Limb (tissue), 2 donors: Measurements from ENCODE around the gene SEMA4D.
"Not testable (repeated sequence)": the region's sequence is repeated elsewhere in the genome, so short reads cannot be mapped to it uniquely, and the experiment has no call there.

Source experiments
- DNase-seq, 2 donors: peaks; one replicate each; pipeline ENCODE4 v3.0.0-alpha.2; 2016; ENCODE audit errors: extremely low spot score in 2 of 2

Gene SEMA4D

DNA sequence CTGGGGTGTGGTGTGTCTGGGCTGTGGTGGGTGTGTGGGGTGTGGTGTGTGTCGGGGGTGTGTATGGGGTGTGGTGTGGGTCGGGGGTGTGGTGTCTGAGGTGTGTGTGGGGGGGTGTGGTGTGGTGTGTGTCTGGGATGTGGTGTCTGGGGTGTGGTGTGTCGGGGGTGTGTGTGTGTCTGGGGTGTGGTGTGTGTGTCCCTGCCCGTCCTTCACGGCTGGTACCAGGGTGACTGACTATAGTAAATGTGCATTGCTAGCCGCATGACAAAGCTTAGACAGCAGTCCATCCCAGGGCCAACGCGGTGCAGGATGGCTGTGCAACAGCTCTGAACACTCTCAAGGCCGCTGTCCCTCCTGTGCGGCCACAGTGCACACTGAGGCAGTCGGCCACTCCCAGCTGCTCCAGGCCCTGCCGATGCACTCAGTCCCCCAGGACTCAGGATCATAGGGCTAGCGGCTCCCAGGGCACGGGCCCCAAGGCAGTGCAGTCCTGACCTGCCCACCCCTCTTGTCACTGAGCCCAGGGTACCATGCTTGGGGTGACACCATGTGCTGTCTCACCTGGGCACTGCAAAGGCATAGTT is 125.6 kb downstream of the SEMA4D start:
- no peak for DNase-seq

DNA sequence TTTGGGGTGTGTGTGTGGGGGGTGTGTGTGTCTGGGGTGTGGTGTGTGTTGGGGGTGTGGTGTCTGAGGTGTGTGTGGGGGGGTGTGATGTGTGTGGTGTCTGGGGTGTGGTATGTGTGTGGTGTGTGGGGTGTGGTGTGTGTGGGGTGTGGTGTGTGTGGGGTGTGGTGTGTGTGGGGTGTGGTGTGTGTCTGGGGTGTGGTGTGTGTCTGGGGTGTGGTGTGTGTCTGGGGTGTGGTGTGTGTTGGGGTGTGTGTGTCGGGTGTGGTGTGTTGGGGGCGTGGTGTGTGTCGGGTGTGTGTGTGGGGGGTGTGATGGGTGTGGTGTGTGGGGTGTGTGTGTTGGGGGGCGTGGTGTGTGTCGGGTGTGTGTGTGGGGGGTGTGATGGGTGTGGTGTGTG is 126.1 kb downstream of the SEMA4D start:
- DNase-seq = not testable (repeated sequence)

DNA sequence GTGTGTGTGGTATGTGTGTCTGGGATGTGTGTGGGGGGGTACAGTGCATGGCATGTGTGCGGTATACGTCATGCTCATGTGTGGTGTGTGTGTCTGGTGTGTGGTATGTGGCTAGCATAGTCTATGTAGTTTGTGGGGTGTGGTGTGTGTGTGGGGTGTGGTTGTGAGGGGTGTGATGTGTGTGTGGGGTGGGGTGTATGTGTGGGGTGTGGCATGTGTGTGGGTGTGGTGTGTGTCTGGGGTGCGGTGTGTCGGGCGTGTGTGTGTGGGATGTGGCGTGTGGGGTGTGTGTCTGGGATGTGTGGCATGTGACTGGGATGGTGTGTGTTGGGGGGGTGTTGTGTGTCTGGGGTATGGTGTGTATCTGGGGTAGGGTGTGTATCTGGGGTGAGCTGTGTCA is 127.3 kb downstream of the SEMA4D start:
- no peak for DNase-seq

DNA sequence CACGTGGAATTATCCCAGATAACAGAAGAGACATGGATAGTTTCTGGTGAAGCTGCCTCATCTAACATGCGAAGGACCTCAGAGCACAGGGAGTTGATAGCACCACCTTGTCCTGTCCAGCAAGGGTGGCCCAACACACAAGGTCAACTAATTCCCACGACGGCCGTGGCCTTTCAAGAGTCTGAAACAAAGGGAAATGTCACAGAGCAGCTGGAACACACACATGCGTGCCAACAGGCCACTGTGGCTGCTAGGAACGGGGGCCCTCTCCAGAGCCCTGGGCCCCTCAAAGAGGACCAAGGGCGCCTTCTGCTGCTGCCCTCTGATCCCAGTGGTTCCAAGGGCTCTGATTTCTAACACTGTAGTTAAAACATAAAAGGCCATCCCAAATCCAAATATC is 128.9 kb downstream of the SEMA4D start:
- no peak for DNase-seq

DNA sequence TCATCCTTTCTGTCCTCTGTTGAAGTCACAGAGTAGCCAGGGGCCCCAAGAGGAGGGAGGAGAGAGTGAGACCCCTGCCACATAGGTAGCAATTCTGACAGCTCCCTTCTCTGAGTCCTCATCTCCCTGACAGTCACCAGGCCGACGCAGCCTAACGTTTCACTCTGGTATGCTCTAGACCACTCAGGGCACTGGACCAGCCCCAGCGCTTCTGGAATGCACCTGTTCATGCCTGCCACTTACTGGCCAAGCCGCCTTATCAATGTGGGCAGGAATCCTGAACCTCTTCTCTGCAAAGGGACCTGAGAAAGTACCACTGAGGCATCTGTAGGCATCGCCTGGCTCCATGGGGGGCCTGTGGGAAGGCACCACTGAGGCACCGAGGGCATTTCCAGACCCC is 129.4 kb downstream of the SEMA4D start:
- no peak for DNase-seq

DNA sequence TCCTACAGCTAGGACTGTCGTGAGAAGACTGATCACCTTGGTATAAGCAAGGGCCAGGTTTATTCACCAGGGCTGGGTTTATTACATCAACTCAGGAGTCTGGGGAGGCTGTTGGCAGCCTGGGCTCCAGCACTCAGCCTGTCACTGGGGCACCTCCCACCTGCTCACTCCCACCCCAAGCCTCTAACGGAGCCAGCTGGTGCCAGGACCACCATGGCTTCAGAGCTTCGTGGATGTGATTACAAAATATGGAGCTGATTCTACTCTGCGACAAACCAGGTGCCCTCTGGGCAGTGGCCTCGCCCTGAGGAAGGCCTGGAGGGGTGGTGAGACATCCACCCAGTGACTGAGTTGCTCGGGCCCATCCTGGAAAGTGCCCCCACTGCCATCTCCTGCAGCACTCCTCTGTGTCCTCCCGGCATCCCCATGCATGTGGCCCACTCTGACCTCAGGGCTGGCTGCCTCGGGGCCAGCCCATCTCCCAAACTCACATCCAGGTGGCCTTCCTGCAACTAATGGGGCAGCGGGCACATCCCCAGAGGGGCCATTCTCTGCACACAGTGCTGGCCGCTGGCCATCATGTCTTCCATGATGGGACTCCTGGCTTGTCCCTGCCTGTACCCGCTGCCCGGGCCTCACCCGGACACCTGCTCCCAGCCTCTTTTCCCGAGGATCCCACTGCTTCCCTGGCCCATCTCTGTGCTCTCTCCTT is 130.0 kb downstream of the SEMA4D start:
- DNase-seq = no peak

DNA sequence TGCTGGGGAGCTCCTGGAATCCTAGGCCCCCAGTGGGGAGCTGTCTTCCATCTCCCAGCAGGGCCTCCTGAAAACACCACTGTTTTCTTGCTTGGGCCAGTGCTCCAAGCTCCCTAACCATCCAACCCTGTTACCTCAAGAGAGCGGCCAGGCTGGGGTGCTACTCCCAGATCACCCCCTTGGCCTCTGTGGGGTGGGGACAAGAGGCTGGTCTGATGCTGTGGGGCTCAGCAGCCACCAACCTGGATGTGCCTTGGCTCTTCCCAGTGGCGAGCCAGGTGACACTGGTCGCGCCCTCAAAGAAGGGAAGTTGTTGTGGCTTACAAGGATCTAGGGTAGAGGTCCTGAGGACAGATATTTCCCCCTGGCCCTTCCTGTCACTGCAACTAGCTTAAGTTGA is 130.6 kb downstream of the SEMA4D start:
- DNase-seq = no peak

DNA sequence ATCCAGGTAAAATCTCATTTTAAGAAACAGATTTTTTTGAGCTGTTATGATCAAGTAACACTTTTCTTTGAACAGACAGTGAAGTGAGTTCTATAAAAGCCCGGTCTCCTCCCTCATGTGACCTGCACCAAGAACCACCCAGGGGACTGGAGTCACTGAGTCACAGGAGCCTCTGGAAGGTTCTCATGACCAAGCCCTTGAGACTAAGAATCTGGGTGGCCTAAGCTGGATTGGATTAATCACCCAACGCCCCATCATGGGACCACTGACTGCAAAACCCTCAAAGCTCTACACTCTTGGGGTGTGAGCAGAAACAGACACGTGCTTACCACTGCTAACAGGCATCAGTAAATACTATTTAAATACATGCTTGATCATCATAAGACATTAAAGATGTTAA is 131.2 kb downstream of the SEMA4D start:
- no peak for DNase-seq

DNA sequence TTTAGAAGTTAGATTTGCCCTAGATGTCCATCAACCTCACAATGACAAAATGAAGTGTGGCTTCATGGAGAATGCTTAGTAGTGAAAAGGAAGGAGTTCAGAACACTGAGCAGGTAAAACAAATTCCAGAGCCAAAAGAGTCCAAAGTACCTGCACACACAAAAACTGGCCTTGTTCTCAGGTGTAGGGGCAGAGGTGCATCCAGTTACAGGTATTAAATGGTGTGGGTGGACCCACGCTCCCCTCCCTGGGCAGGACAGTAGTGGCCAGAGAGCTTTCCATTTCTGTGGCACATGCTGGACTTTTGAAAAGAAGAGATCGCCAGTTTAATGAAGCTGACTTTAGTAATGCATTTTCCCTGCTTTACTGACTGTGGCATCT is 132.4 kb downstream of the SEMA4D start:
- DNase-seq = no peak

DNA sequence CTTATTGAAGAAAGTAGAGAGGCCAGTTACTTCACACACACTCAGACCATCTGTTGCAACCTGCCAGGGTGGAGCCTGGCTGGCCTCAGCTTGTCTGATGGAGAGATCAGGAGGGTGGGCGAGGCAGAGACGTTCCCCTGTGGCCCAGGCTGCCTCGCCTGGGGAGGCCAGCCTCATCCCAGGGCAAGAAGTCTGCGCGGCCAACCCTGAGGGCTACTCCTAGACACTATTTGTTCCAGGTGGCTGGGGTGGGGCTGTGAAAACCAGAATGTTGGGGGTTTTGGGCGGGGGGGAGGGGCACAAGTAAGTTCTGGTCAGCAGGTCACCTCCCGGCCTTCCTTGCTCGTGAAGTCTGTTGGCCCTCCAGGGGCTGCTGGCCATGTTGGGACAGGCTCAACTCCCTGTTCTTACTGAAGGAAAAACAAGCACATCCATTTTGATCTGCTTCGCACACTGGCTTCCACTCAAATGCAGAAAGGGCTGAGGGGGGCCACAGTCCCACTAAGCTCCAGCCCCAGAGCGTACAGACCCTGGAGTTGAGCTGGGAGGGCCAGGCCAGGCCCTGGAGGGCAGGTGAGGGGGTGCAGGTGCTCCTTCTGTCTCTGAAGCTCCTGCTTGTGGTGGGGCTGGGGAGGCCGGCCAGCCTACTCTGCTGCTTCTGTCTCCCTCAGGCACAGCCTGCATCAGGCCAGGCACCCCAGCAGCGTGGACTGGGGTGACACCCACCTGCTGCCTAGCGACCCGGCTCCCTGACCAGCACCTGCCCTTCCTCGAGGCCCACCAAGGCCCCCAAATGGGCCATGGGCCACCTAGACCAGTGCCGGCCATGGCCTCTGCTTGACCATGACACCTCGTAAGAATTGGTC is 133.0 kb downstream of the SEMA4D start:
- no peak for DNase-seq

DNA sequence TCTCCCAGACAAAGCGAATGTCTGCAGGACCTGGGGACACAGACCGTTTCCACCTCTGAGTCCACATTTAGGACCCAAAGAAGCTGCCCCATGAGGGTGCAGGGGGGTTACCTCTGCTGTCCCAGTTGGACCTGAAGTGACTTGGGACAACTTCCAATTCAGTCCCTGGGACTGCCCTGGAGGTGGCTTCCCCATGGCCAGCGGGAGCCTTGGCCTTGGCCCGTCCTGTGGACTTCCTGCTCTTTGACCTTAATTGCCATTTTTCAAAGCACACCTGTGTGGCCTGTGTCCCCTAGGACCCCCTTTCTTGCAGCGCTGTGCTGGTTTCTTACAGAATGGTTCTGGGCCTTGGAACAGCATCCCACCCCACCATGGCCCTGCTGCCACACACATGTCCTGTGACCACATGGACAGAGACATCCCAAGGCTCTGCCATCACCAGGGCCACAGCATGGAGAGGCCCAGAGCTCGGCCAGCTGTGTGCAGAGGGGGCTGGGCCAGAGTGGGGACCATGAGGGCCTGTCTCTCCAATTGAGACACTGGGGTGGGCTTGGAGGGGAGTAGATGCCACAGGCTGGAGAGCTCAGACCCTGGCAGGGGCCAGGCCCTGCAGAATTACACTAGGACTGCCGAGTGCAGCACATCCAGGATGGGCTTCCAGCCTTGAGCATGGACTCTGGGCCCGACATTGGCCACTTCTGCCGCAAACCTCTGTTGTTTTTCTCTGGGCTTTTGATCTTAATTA is 133.8 kb downstream of the SEMA4D start:
- DNase-seq = no peak

DNA sequence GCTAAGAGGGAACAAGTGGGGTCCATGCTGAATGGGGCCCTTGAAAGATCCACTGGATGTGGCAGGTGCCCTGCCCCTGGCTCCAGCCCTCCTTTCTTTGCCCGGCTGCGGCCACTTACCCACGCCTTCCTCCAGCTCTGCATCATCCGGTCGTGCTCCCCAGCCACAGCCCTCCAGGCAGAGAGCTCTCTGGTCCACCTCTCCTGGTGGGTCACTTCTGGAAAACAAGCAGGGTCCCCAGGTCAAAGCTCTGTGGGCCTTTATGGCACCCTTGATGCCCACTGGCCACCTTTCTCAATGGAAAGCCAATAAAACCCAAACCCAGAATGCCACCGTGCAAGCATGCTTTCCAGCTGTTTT is 134.6 kb downstream of the SEMA4D start:
- no peak for DNase-seq

DNA sequence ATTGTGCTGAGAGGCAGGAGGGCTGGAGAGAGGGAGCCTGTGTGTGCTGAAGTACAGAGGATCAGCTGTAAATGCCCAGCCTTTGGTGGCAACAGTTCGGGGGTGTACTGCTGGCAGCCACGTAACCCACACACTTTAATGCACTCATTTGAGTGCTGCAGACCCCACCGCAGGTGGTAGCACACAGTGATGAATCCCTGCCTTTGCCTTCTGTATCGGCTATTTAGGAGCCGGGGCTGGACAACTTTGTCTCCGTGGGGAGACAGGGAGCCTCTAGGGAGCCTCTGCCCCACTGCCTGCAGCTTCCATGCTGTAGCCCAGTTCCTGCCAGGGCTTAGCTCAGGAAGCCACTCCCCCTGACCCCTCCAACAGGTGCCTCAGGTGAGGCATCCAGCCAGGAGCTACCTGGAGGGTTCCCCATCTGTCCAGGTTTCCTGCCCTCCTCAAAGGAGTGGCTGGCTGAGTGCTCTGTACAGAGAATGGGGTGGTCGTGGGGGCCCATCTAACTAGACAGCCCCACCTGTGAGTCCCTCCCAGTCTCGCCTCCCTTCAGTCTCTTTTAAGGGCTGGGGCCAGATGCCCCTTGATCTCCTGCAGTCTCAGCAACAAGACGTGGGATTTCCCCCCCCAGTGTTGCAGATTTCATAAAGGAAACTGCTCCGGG is 135.1 kb downstream of the SEMA4D start:
- DNase-seq = peak in 1 of 2 donors; percentile 25

DNA sequence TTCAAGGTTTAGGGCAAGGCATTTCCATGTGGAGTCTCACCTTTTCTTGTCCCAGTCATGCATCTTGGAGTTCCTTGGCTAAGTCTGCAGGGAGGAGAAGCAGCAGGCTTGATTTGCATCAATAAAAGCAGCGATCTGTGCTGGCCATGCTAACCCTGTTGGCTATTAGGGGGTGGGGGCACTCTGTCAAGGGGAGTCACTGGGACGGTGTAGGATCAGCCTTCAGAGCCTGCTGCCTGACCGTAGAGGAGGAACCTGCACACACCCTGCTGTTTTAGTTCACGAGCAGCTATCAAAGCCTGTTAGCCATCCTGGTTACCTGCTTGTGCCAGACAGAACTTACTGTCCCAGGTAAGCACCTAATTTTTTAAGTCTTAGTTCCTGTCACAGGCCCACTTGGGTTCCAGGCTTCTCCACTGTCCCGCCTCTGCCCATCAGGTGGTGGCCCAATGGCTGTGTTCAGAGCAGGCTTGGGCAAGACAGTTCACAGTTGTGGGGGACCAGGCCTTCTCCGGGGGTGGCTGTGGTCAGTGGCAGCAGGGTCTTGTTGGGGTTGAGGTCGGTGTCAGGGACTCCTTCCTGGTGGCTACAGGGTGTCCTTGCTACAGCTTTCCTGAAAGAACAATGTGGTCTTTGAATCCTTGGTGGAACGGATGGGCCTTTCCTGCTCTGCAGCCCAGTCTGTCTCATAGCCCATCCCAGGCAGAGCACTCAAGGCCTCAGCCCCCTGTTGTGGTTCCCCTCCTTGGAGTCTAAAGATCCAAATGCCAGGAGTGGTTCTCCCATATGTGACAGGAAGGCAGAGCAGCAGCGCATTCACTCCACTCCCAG is 135.9 kb downstream of the SEMA4D start:
- DNase-seq = peak in 1 of 2 donors; percentile 23

DNA sequence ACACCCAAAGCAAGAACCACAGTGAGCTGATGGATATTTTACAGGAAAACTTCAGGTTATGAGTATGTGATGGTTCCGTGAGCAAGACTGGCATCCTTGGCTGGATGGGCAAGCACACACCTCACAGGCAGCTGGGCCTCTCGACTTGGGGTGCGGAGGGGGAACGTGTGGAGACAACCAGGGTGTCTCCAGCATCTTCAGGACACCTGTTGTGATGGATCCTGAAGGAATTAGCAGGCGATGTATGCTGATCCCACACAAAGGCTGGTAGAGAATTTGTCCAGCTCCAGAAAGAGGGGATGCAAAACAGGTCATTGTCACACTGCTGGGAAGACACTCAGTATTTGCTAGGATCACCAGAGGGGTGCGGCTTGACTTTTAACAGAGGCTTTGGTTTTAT is 136.9 kb downstream of the SEMA4D start:
- peak in 1 of 2 donors; percentile 9 for DNase-seq

DNA sequence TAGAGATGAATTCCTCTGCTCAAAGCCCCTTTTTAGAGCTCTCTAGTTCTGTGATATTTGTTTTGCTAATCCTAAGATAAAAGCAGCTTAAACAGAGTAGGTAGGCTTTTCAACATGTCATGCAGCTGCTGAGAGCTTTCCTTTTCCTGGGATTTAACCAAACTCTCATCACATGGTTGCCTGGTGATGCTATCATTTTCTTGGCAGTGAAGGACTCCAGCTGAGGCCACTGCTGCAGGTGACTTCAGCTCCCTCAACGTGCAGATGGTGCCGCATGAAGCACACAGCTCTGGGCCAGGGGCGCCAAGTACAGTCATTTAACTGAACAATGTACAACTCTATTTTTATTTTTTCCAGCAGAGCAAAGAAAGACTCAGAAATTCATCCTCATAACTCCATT is 137.4 kb downstream of the SEMA4D start:
- peak; percentile 5 to 11 for DNase-seq

DNA sequence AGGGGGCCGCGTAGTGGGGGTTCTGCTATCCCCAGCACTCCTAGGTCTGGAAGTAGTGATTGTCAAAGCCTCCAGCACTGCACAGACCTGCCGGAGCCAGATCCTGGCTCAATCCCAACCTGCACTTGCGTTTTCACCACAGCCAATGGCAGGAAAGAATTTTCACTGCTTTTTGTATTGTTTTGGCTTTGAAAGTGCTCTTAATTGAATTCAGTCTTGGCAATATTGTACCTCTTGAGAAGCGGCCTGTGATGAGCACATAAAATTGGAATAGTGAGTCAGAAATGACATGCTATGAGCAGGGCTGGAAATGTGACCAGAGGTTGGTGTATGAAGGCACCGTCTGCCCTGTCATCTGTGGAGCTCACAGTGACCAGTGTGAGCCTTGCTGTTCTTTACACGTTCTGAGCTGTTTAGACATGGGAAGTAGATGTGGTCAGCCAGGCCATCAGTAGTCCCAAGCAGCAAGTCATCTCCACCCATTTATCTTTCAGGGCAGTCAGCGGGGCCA is 138.1 kb downstream of the SEMA4D start:
- peak; percentile 15 to 24 for DNase-seq

DNA sequence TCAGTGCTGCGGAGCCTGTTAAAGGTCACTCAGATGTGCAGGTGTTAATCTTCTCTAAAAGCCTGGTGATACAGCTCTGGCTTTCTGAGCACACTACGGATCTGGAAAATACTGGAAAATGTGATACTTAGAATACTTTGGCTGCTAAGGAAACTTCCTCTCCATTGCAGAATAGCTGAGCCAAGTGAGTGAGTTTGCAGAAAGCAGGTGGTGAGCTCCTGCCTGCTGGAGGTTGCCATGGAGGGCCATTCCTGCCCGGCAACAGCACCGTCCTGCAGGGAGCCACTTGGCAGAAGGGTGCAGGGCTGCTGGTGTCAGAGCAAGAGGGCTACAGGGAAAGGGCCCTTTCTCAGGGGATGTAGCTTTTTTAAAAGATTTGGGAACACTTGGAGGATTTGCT is 138.9 kb downstream of the SEMA4D start:
- DNase-seq = peak; percentile 34 to 45

DNA sequence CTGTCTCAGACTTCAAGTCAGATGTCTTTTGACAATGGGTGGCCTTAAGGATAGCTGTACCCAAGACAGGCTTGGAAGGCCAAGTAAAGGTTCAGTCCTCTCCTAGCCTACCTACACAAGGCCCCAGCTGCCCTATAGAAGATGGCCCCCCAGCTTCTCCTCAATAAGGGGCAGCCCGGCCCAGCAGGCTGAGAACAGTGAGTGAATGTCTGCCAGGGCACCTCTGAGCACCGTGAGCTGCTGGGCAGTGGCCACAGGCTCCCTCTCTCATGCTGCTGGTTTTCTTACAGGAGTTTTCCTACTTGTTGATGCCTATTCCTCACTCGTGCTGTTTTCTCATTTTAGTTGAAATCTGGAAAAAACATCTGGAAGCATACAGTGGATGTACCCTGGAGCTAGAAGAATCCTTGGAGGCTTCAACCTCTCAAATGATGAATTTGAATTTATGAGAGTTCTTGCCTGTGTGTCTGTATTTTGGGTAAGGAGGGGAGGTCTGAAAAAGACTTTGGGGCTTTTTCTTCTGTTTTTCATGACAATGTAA is 139.5 kb downstream of the SEMA4D start:
- DNase-seq = peak in 1 of 2 donors; percentile 27
